Astrocyte of the cerebellum (primary cell): Measurements from ENCODE around the gene C1QTNF9B.
"Not testable (repeated sequence)": the region's sequence is repeated elsewhere in the genome, so short reads cannot be mapped to it uniquely, and the experiment has no call there.

Experiments used
- DNase-seq: peaks from one replicate; pipeline ENCODE4 v3.0.0-alpha.2; 2011; ENCODE audit warnings: low read depth
- H3K4me3 ChIP-seq: 2 replicates; pipeline ENCODE4 v1.5.1; 2011; ENCODE audit warnings: mild to moderate bottlenecking, low read depth, low read length, moderate library complexity
- in situ Hi-C: cut with HindIII; loops from 2 replicates; pipeline ENCODE4 v1.10.0; 2017; ENCODE audit warnings: low sequenced_read_pairs
- TF ChIP-seq, protein P1 (sequence below): IDR thresholded peaks from 2 replicates; pipeline ENCODE4 v1.5.1; 2012; ENCODE audit warnings: low read length, low read depth, moderate library complexity, mild to moderate bottlenecking; ENCODE audit errors: missing control alignments

Gene C1QTNF9B

DNA sequence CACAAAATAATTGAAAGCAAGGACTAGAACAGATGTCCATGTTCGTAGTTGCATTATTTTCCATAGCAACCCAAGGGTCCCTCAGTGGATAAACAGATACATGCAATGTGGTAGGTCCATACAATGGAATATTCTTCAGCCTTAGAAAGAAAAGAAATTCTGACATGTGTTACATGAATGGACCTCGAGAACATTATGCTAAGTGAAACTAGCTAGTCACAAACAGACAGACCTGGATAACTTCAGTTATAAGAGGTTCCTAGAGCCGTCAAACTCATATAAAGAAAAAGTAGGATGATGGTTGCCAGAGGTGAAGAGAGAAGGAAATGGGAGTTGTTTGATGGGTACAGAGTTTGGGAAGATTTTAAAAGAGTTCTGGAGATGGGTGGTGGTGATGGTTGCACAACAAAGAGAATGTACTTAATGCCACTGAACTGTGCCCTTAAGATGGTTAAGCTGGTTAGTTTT lies at the start of gene C1QTNF9B:
Gene C1QTNF9B (minus strand): TSS at position 51 of the 468 bp plus-strand sequence.
- in situ Hi-C loops, H3K4me3 ChIP-seq, DNase-seq: not testable (repeated sequence)

DNA sequence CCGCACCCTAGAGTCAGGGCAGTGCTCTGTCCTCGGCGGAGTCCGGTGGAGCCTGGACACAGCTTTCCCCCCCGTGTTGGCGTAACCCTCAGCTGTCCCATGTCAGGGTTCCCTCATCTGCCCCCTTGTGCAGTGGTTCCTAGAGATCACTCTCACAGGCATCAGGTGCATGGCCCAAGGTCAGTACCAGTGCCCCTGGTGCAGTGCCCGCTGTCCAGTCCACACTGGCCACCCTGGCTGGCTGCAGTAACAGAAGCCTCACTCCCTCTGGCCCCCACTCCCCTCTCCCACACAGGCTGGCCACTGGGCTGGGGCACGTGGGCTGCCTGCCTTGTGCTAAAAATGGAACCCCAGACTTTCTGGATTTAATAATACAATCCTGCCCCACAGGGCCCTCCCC lies 49.6 kb upstream of the C1QTNF9B start:
- no peak for DNase-seq
- TF ChIP-seq, protein P1, sequence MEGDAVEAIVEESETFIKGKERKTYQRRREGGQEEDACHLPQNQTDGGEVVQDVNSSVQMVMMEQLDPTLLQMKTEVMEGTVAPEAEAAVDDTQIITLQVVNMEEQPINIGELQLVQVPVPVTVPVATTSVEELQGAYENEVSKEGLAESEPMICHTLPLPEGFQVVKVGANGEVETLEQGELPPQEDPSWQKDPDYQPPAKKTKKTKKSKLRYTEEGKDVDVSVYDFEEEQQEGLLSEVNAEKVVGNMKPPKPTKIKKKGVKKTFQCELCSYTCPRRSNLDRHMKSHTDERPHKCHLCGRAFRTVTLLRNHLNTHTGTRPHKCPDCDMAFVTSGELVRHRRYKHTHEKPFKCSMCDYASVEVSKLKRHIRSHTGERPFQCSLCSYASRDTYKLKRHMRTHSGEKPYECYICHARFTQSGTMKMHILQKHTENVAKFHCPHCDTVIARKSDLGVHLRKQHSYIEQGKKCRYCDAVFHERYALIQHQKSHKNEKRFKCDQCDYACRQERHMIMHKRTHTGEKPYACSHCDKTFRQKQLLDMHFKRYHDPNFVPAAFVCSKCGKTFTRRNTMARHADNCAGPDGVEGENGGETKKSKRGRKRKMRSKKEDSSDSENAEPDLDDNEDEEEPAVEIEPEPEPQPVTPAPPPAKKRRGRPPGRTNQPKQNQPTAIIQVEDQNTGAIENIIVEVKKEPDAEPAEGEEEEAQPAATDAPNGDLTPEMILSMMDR: no peak
- no peak overlapping the region for H3K4me3 ChIP-seq
- in situ Hi-C loops: no loop called here

DNA sequence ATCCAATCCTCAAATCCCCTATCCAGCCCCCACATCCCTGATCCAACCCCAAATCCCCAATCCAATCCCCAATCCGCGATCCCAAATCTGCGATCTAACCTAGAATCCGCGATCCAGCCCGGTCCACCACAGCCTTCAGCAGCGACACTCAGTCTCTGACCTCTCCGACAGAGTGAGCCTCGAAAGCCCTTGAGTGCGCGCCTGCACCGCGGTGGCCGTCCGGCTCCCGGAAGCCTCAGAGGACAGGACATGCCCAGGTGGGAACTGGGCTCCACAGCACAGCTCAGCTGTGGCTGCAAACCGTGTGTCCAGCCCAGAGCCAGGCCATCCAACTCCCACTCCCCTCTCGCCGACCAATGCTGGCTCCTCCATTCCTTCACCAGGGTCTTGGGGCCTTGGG lies 48.8 kb upstream of the C1QTNF9B start:
- H3K4me3 ChIP-seq: no peak overlapping the region

DNA sequence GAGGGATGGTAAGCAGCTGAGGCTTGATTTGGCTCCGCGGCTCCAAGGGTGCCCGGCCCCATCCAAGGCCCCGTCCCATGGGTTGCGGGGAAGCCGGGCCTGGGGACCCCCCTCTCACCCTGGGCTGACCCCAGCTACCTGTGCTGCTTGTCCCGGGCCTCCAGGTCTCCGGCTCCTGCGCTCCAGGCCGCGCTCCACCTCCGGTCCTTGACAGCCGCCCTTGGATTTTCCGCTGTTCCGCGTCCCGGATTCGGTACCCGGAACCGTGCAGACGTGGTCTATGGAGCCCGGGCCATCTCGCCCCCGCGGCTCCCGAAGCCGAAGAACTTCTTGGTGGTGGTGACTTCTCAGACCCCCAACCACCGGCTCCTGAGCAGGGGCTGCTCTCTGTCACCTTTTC lies 48.3 kb upstream of the C1QTNF9B start:
- TF ChIP-seq, protein P1: no peak
- in situ Hi-C loops: no loop called here
- DNase-seq: no peak
- no peak overlapping the region for H3K4me3 ChIP-seq

More for the DNA sequence above, 48.8 kb upstream of the C1QTNF9B start:
- TF ChIP-seq, protein P1: no peak
- no peak for DNase-seq
- in situ Hi-C loops: no loop called here

DNA sequence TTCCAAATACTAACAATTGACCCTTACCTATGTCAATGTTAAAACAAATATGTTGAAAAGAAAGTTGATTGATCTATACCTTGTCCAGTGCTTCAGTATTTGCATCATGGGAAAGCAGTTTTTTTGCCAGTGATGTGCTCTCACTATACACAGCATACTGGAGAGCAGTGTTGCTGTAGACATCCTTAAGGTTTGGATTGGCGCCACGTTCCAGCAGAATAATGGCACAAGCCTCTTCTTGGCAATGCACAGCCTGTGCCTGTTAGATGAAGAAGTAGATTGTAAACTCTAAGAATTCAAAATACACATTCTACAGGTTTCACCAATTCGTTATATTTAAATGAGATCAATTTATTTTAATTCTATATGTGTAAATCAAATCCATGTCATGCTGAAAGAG lies 43.9 kb upstream of the C1QTNF9B start:
- TF ChIP-seq, protein P1: no peak
- no peak overlapping the region for H3K4me3 ChIP-seq
- in situ Hi-C loops: no loop called here
- no peak for DNase-seq

DNA sequence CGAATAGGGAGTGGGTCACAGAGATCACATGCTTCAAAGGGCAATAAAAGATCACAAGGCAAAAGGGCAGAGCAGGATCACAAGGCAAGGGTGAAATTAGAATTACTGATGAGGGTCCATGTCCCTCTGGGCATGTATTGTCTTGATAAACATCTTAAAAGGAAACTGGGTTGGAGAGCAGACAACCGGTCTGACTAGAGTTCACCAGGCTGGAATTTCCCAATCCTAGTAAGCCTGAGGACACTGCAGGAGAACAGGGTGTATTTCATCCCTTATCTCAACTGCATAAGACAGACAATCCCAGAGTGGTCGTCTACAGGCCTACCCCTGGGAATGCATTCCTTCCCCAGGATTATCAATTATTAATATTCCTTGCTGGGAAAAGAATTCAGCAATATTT lies 42.4 kb upstream of the C1QTNF9B start:
- DNase-seq, in situ Hi-C loops, H3K4me3 ChIP-seq: not testable (repeated sequence)

DNA sequence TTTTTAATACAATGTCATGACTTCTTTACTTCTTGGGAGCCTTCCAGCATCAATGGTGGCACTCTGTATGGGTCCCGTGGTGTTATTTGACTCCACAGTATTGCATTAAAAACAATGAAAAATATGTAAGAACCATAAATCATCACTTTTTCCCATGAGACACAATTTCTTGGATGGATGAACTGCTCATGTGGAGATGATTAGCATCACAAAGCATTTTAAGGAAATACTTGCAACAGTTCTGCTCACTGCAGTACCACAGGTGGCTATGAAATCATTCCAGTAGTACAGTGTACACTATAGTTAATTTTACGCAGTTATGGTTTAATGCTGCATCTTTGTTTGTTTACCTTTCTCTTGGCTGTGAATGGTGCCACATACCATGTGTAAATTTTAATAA lies 37.2 kb upstream of the C1QTNF9B start:
- in situ Hi-C loops: no loop called here
- peak; percentile 76 for DNase-seq
- TF ChIP-seq, protein P1: no peak
- no peak overlapping the region for H3K4me3 ChIP-seq

DNA sequence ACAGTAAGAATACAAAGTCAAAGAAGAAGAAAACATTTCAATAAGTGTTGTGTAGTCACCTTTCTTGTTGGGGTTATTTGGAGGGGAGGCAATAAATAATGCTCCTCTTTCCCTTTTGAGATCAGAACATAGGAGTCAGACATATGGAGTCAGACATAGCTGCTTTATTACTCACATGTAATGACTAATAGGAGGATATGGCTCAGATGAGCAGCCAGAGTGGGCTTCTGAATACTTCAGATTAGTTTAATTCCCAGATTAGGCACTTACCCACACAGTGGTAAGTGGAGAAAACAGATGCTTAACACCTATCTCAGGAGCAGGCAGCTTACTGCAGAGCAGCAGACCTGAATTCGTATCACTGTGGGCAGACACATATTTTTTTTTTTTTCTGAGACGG lies 31.7 kb upstream of the C1QTNF9B start:
- peak; percentile 41 for DNase-seq
- in situ Hi-C loops: no loop called here
- no peak overlapping the region for H3K4me3 ChIP-seq
- TF ChIP-seq, protein P1: no peak
